ENCODE results near the gene GREB1.

DNA sequence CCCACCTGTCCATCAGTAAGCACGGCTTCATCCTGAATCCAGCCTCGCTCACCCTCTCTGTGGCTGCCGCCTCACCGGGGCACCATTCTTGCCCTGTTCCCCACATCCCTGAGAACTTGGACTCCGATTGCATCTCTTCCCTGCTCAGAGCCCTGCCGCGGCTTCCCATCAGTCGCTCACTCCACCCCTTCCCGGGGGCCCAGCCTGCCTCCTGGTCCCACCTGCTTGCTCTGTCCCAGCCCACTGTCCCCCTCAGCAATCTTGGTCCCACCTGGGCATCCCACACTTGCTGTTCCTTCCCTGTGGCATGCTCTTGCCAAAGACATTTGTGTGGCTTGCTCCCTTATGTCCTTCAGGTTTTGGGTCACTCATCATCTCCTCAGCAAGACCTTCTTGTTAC, 56.3 kb downstream of the GREB1 start:
- TF ChIP-seq CTCF (conservative IDR thresholded peaks at IDR 0.05; ENCODE audit: low read depth, low read length) (no peak), EZH2 (IDR thresholded peaks at IDR 0.05; ENCODE audit: borderline replicate concordance, low read depth, low read length, poor library complexity, severe bottlenecking) (no peak)
